HepG2 (cell line): Measurements from ENCODE around the gene VCL. TPM values are rescaled to one million over a fixed set of nuclear protein-coding genes. Genes with fewer than 3 reads are reported as not detected.

ENCODE experiments used
- CCAR2 ChIP-seq: fragments of 200-400 bp; formaldehyde crosslinking; optimal IDR thresholded peaks from 2 replicates; pipeline ENCODE3; 2018; ENCODE audit warnings: low read depth, mild to moderate bottlenecking, low read length, moderate library complexity
- FOXA1 ChIP-seq, 2 experiments: fragments of 450-650 bp in 1 of 2; sonication (generic) in 1 of 2; formaldehyde crosslinking in 1 of 2; IDR thresholded peaks; 2 replicates each; pipeline versions ENCODE4 v1.4.0 to v1.6.1; 2016 to 2020; ENCODE audit warnings: missing genetic modification reagents in 1 of 2
- IKZF4 ChIP-seq: sonication (generic); formaldehyde crosslinking; IDR thresholded peaks from 2 replicates; pipeline ENCODE4 v1.5.1; 2020; ENCODE audit warnings: borderline replicate concordance, mild to moderate bottlenecking, low read depth, missing genetic modification reagents; ENCODE audit errors: not compliant biosample characterization
- JARID2 ChIP-seq: sonication (generic); formaldehyde crosslinking; IDR thresholded peaks from 2 replicates; pipeline ENCODE4 v1.8.1; 2023; ENCODE audit warnings: missing genetic modification reagents, inconsistent platforms; ENCODE audit not compliant: insufficient replicate concordance
- MIXL1 ChIP-seq: IDR thresholded peaks from 2 replicates; pipeline ENCODE4 v1.6.1; 2016
- NRL ChIP-seq: sonication (generic); formaldehyde crosslinking; IDR thresholded peaks from 2 replicates; pipeline ENCODE4 v1.5.0; 2020; ENCODE audit warnings: missing genetic modification reagents, mild to moderate bottlenecking, moderate library complexity, borderline replicate concordance
- PLRG1 ChIP-seq: fragments of 450-650 bp; conservative IDR thresholded peaks from 2 replicates; pipeline ENCODE4 v1.6.1; 2016
- ZFAT ChIP-seq: sonication (generic); formaldehyde crosslinking; conservative IDR thresholded peaks from 2 replicates; pipeline ENCODE4 v1.8.1; 2023; ENCODE audit warnings: missing genetic modification reagents, inconsistent platforms
- ZZZ3 ChIP-seq: sonication (generic); formaldehyde crosslinking; IDR thresholded peaks from 2 replicates; pipeline ENCODE4 v1.4.0; 2020; ENCODE audit warnings: missing genetic modification reagents, mild to moderate bottlenecking, borderline replicate concordance
- polyA plus RNA-seq, 8 experiments: library from polyadenylated mRNA; depleted of rRNA in 3 of 8; stranded (reverse) in 7 of 8; unstranded in 1 of 8; fragments of >200 nt; fragmentation: Illumina TruSeq in 4 of 8; extraction: Trizol in 4 of 8; gene quantifications; 2 replicates each; pipeline versions ENCODE4 v1.2.1 to v1.2.3, GENCODE V29; 2011 to 2016; ENCODE audit warnings: low read depth in 4 of 8, missing spikeins in 1 of 8, mixed read lengths in 1 of 8; ENCODE audit not compliant: insufficient read depth in 1 of 8
- total RNA-seq, 5 experiments: library from RNA; depleted of rRNA; stranded (reverse); fragments of >200 nt; fragmentation: Illumina TruSeq; extraction: Trizol; gene quantifications; 2 replicates each; pipeline ENCODE4 v1.2.3, GENCODE V29; 2016; ENCODE audit warnings: low read depth in 1 of 5
- TF ChIP-seq, protein P1 (sequence below): IDR thresholded peaks from 2 replicates; pipeline ENCODE4 v1.6.1; 2016
- TF ChIP-seq, protein P2 (sequence below): sonication (generic); formaldehyde crosslinking; IDR thresholded peaks from 2 replicates; pipeline ENCODE4 v1.8.0; 2022; ENCODE audit warnings: mild to moderate bottlenecking, missing genetic modification reagents
- TF ChIP-seq, protein P3 (sequence below): sonication (generic); formaldehyde crosslinking; conservative IDR thresholded peaks from 2 replicates; pipeline ENCODE4 v1.4.0; 2020; ENCODE audit warnings: mild to moderate bottlenecking, missing genetic modification reagents, moderate library complexity
- TF ChIP-seq, protein P4 (sequence below): sonication (generic); formaldehyde crosslinking; IDR thresholded peaks from 2 replicates; pipeline ENCODE4 v1.5.0; 2020; ENCODE audit warnings: mild to moderate bottlenecking, missing genetic modification reagents, borderline replicate concordance

The VCL gene
- total and polyA plus RNA-seq, 2 of the 13 experiments (the other 11 are each of a cell fraction or from before 2014, with no cell fraction given) = 17.3 to 26.9 TPM

DNA sequence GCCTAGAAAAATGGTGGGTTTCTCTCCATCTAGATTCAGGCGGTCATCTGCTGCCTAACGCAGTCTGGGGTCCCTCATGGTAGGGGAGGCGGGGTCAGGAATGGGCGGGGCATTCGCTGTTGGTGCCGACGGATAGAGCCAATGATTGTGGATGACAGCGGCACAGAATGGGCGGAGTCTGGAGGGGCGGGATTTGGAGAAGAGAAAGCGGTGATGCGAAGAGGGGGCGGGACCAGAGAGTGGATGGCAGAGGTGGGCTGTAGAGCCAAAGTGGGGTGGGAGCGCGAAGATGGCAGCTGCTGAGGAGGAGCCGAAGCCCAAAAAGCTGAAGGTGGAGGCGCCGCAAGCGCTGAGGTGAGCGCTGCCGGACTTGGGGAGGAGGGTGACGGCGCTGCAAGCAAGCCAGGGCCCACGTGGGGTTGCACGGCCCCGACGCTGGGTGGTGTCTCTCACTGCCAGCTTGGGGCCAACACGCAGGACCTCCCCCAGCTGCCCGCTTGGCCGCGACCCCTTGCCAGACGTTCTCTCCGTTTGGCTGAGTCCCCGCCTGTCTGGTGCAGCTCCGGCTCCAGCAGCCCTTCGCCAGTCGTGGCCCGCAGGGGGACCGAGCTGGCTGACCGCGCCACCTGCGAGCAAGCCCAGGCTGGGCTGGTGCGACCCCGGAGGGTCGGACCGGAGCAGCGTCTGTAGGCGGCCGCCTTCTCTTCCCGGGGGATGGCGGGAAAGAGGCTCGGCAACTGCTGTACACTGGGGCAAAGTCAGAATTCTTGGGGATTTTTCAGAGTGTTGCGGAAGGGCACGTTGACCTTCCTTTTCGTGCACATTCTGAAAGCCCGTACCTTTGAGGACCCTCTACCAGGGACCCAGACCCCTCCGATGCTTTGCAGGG lies 153.3 kb downstream of the VCL start, which contains the start of gene ADK (continued):
- TF ChIP-seq, protein P1, sequence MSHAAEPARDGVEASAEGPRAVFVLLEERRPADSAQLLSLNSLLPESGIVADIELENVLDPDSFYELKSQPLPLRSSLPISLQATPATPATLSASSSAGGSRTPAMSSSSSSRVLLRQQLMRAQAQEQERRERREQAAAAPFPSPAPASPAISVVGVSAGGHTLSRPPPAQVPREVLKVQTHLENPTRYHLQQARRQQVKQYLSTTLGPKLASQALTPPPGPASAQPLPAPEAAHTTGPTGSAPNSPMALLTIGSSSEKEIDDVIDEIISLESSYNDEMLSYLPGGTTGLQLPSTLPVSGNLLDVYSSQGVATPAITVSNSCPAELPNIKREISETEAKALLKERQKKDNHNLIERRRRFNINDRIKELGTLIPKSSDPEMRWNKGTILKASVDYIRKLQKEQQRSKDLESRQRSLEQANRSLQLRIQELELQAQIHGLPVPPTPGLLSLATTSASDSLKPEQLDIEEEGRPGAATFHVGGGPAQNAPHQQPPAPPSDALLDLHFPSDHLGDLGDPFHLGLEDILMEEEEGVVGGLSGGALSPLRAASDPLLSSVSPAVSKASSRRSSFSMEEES (CRISPR knock-in tag) = no peak
- TF ChIP-seq, protein P2, sequence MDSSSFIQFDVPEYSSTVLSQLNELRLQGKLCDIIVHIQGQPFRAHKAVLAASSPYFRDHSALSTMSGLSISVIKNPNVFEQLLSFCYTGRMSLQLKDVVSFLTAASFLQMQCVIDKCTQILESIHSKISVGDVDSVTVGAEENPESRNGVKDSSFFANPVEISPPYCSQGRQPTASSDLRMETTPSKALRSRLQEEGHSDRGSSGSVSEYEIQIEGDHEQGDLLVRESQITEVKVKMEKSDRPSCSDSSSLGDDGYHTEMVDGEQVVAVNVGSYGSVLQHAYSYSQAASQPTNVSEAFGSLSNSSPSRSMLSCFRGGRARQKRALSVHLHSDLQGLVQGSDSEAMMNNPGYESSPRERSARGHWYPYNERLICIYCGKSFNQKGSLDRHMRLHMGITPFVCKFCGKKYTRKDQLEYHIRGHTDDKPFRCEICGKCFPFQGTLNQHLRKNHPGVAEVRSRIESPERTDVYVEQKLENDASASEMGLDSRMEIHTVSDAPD (CRISPR knock-in tag) = no peak
- TF ChIP-seq, protein P3, sequence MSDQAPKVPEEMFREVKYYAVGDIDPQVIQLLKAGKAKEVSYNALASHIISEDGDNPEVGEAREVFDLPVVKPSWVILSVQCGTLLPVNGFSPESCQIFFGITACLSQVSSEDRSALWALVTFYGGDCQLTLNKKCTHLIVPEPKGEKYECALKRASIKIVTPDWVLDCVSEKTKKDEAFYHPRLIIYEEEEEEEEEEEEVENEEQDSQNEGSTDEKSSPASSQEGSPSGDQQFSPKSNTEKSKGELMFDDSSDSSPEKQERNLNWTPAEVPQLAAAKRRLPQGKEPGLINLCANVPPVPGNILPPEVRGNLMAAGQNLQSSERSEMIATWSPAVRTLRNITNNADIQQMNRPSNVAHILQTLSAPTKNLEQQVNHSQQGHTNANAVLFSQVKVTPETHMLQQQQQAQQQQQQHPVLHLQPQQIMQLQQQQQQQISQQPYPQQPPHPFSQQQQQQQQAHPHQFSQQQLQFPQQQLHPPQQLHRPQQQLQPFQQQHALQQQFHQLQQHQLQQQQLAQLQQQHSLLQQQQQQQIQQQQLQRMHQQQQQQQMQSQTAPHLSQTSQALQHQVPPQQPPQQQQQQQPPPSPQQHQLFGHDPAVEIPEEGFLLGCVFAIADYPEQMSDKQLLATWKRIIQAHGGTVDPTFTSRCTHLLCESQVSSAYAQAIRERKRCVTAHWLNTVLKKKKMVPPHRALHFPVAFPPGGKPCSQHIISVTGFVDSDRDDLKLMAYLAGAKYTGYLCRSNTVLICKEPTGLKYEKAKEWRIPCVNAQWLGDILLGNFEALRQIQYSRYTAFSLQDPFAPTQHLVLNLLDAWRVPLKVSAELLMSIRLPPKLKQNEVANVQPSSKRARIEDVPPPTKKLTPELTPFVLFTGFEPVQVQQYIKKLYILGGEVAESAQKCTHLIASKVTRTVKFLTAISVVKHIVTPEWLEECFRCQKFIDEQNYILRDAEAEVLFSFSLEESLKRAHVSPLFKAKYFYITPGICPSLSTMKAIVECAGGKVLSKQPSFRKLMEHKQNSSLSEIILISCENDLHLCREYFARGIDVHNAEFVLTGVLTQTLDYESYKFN = no peak
- TF ChIP-seq MIXL1 (CRISPR knock-in tag) (no peak), ZZZ3 (no peak), ZFAT (CRISPR knock-in tag) (no peak), JARID2 (CRISPR knock-in tag) (no peak), PLRG1 (no peak), NRL (CRISPR knock-in tag) (no peak; the same call in 1 of the 2 replicates), IKZF4 (no peak), FOXA1 (IDR thresholded peaks at IDR 0.05) (no peak), FOXA1 (CRISPR knock-in tag; IDR thresholded peaks at IDR 0.05) (no peak), CCAR2 (no peak)
- TF ChIP-seq, protein P4, sequence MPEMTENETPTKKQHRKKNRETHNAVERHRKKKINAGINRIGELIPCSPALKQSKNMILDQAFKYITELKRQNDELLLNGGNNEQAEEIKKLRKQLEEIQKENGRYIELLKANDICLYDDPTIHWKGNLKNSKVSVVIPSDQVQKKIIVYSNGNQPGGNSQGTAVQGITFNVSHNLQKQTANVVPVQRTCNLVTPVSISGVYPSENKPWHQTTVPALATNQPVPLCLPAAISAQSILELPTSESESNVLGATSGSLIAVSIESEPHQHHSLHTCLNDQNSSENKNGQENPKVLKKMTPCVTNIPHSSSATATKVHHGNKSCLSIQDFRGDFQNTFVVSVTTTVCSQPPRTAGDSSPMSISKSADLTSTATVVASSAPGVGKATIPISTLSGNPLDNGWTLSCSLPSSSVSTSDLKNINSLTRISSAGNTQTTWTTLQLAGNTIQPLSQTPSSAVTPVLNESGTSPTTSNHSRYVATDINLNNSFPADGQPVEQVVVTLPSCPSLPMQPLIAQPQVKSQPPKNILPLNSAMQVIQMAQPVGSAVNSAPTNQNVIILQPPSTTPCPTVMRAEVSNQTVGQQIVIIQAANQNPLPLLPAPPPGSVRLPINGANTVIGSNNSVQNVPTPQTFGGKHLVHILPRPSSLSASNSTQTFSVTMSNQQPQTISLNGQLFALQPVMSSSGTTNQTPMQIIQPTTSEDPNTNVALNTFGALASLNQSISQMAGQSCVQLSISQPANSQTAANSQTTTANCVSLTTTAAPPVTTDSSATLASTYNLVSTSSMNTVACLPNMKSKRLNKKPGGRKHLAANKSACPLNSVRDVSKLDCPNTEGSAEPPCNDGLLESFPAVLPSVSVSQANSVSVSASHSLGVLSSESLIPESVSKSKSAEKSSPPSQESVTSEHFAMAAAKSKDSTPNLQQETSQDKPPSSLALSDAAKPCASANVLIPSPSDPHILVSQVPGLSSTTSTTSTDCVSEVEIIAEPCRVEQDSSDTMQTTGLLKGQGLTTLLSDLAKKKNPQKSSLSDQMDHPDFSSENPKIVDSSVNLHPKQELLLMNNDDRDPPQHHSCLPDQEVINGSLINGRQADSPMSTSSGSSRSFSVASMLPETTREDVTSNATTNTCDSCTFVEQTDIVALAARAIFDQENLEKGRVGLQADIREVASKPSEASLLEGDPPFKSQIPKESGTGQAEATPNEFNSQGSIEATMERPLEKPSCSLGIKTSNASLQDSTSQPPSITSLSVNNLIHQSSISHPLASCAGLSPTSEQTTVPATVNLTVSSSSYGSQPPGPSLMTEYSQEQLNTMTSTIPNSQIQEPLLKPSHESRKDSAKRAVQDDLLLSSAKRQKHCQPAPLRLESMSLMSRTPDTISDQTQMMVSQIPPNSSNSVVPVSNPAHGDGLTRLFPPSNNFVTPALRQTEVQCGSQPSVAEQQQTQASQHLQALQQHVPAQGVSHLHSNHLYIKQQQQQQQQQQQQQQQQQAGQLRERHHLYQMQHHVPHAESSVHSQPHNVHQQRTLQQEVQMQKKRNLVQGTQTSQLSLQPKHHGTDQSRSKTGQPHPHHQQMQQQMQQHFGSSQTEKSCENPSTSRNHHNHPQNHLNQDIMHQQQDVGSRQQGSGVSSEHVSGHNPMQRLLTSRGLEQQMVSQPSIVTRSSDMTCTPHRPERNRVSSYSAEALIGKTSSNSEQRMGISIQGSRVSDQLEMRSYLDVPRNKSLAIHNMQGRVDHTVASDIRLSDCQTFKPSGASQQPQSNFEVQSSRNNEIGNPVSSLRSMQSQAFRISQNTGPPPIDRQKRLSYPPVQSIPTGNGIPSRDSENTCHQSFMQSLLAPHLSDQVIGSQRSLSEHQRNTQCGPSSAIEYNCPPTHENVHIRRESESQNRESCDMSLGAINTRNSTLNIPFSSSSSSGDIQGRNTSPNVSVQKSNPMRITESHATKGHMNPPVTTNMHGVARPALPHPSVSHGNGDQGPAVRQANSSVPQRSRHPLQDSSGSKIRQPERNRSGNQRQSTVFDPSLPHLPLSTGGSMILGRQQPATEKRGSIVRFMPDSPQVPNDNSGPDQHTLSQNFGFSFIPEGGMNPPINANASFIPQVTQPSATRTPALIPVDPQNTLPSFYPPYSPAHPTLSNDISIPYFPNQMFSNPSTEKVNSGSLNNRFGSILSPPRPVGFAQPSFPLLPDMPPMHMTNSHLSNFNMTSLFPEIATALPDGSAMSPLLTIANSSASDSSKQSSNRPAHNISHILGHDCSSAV (CRISPR knock-in tag) = no peak
